Tibial nerve (tissue), 4 donors: Measurements from ENCODE around the gene STAT6. TPM values are rescaled to one million over a fixed set of nuclear protein-coding genes. Genes with fewer than 3 reads are reported as not detected.

Source experiments
- DNase-seq, 2 donors: peaks; one replicate each; pipeline ENCODE4 v3.0.0-alpha.2; 2019; ENCODE audit warnings: low spot score in 2 of 2
- H3K27ac ChIP-seq, 4 donors: fragments of 200-600 bp; sonication (generic) in 3 of 4; one replicate each; pipeline ENCODE4 v1.5.1; 2017 to 2019; ENCODE audit warnings: mild to moderate bottlenecking in 1 of 4
- H3K27me3 ChIP-seq, 2 donors: fragments of 200-600 bp; sonication (generic) in 1 of 2; one replicate each; pipeline versions ENCODE4 v1.5.1 to v1.6.0; 2017 to 2019
- H3K36me3 ChIP-seq, 3 donors: fragments of 200-600 bp; sonication (generic); one replicate each; pipeline ENCODE4 v1.5.1; 2018 to 2019
- H3K4me1 ChIP-seq, 4 donors: fragments of 200-600 bp; sonication (generic) in 3 of 4; one replicate each; pipeline ENCODE4 v1.5.1; 2017 to 2019
- H3K4me3 ChIP-seq, 4 donors: fragments of 200-600 bp; sonication (generic) in 3 of 4; one replicate each; pipeline ENCODE4 v1.5.1; 2017 to 2019; ENCODE audit warnings: mild to moderate bottlenecking in 1 of 4, moderate library complexity in 1 of 4
- H3K9me3 ChIP-seq, 4 donors: fragments of 200-600 bp; sonication (generic) in 3 of 4; one replicate each; pipeline ENCODE4 v1.5.1; 2017 to 2019
- EP300 ChIP-seq, 2 donors: sonication (generic); formaldehyde crosslinking; IDR thresholded peaks; one replicate each; pipeline ENCODE4 v1.6.1; 2017; ENCODE audit warnings: antibody characterized with exemption in 2 of 2, mild to moderate bottlenecking in 1 of 2
- POLR2A ChIP-seq, 2 donors: fragments of 450-650 bp; IDR thresholded peaks; one replicate each; pipeline ENCODE4 v1.6.1; 2017; ENCODE audit warnings: antibody characterized with exemption in 2 of 2, mild to moderate bottlenecking in 2 of 2, moderate library complexity in 2 of 2
- WGBS, 2 donors: methylation state at CpG; one replicate each; pipeline ENCODE4 v1.1.5; 2018; 5-methylcytosine and 5-hydroxymethylcytosine counted together
- total RNA-seq, 4 donors: library from RNA; depleted of rRNA; stranded (reverse); fragments of >200 nt; gene quantifications; one replicate each; pipeline ENCODE4 v1.1.0, GENCODE V29; 2016
- TF ChIP-seq, protein P1 (sequence below), 5 experiments: fragments of 200-600 bp in 3 of 5; fragments of 450-650 bp in 2 of 5; sonication (generic) in 3 of 5; IDR thresholded peaks; one replicate each; pipeline ENCODE4 v1.5.1; 2016 to 2019; ENCODE audit warnings: antibody characterized with exemption in 5 of 5, mild to moderate bottlenecking in 3 of 5, moderate library complexity in 2 of 5

Gene STAT6
- total RNA-seq, 4 donors from 2014 or later = 140 to 247 (median 183) TPM

- Histone ChIP-seq H3K4me1 (peaks cover 0 to 91% (median 58%) of the 10 kb centered on the region in 4 donors), H3K9me3 (no peaks in the 10 kb centered on the region), H3K36me3 (peaks cover 0 to 66% (median 0%) of the 10 kb centered on the region in 3 donors), H3K27ac (peak overlapping the region in 2 of 4 donors; percentile 80 to 87), H3K4me3 (no peak overlapping the region), H3K27me3 (no peaks in the 10 kb centered on the region)
- no peak for TF ChIP-seq EP300 (IDR thresholded peaks at IDR 0.05)
- TF ChIP-seq, protein P1, sequence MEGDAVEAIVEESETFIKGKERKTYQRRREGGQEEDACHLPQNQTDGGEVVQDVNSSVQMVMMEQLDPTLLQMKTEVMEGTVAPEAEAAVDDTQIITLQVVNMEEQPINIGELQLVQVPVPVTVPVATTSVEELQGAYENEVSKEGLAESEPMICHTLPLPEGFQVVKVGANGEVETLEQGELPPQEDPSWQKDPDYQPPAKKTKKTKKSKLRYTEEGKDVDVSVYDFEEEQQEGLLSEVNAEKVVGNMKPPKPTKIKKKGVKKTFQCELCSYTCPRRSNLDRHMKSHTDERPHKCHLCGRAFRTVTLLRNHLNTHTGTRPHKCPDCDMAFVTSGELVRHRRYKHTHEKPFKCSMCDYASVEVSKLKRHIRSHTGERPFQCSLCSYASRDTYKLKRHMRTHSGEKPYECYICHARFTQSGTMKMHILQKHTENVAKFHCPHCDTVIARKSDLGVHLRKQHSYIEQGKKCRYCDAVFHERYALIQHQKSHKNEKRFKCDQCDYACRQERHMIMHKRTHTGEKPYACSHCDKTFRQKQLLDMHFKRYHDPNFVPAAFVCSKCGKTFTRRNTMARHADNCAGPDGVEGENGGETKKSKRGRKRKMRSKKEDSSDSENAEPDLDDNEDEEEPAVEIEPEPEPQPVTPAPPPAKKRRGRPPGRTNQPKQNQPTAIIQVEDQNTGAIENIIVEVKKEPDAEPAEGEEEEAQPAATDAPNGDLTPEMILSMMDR (IDR thresholded peaks at IDR 0.05) = no peak
- TF ChIP-seq POLR2A (IDR thresholded peaks at IDR 0.05) = no peak
- 80 to 90% methylated on average over 6 of the region's 6 CpGs for WGBS, 2 donors
- no peak for DNase-seq
Measured at GRCh38 chr12:57154076-57154475, 42.9 kb upstream of the STAT6 start.

DNA sequence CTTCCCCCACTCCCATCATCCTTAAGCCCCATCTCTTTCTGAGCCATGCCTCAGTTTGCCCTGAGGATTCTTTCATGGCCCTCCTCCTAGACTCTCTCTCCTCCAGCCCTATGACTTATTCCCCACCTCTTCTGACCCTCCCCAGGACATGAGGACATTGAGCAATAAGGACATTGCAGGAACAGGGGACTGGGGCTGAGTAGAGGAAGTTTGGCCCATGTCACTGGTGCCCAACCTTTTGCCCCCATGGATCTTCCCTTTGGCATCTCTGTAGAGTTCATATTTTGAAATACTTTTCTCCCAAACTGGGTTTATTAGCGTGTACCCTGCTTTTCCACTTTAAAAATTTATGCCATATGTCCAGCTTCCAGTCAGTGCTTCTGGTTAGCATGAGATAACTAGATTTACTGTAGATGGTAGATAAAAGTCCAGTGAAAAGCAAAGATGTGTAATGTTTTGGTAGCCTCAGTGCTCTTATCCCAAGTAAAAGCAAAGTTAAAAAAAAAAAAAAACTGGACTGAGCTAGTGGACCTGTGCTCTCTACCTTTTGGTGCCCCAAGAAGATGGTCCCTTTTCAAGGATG is 42.3 kb upstream of the STAT6 start:
- Histone ChIP-seq H3K27me3 (no peaks in the 10 kb centered on the region), H3K36me3 (peaks cover 0 to 61% (median 0%) of the 10 kb centered on the region in 3 donors), H3K4me1 (peaks cover 0 to 91% (median 56%) of the 10 kb centered on the region in 4 donors), H3K9me3 (no peaks in the 10 kb centered on the region), H3K4me3 (no peak overlapping the region), H3K27ac (peak overlapping the region in 3 of 4 donors; percentile 73 to 87 (median 80))
- WGBS, 2 donors = 81 to 86% methylated on average over 1 of the region's 1 CpG
- DNase-seq = no peak
- TF ChIP-seq EP300 (IDR thresholded peaks at IDR 0.05) (peak in 1 of 2 donors; percentile 67), POLR2A (IDR thresholded peaks at IDR 0.05) (no peak)
- TF ChIP-seq, protein P1 (IDR thresholded peaks at IDR 0.05) = no peak

DNA sequence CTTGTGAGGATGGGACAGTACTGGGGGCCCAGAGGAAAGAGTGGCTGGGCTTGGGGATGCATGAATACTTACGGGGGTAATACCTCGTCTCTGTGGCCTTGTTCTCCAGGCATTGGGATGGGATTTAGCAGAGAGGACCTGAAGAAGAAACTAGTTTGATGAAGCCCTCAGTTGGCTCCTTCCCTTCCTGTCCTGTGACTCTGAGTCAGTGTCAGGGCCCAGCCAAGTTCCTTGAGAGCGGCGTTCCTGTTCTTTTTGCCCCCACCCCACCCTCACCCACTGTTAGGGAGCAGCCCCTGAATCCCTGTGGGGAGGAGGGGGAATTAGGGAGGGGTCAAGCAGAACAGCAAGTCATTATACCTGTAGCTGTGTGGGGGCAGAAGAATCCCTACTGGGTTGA is 41.5 kb upstream of the STAT6 start:
- 41 to 55% methylated on average over 4 of the region's 4 CpGs for WGBS, 2 donors
- H3K27ac ChIP-seq = peak overlapping the region; percentile 48 to 87 (median 76)
- no peak overlapping the region for H3K4me3 ChIP-seq
- TF ChIP-seq, protein P1 (IDR thresholded peaks at IDR 0.05) = no peak
- TF ChIP-seq POLR2A (IDR thresholded peaks at IDR 0.05) (no peak), EP300 (IDR thresholded peaks at IDR 0.05) (peak in 1 of 2 donors; percentile 58)
- H3K4me1 ChIP-seq = peaks cover 0 to 91% (median 58%) of the 10 kb centered on the region in 4 donors
- no peaks in the 10 kb centered on the region for H3K9me3 ChIP-seq
- no peaks in the 10 kb centered on the region for H3K27me3 ChIP-seq
- H3K36me3 ChIP-seq = peaks cover 0 to 55% (median 0%) of the 10 kb centered on the region in 3 donors
- peak; percentile 51 to 78 for DNase-seq

GRCh38 chr12:57151741-57152630 is 40.8 kb upstream of the STAT6 start:
- Histone ChIP-seq H3K27me3 (no peaks in the 10 kb centered on the region), H3K36me3 (peaks cover 0 to 54% (median 0%) of the 10 kb centered on the region in 3 donors), H3K4me3 (no peak overlapping the region), H3K9me3 (no peaks in the 10 kb centered on the region), H3K27ac (peak overlapping the region; percentile 48 to 87 (median 76)), H3K4me1 (peaks cover 0 to 91% (median 65%) of the 10 kb centered on the region in 4 donors)
- TF ChIP-seq, protein P1 (IDR thresholded peaks at IDR 0.05) = no peak
- TF ChIP-seq EP300 (IDR thresholded peaks at IDR 0.05) = peak in 1 of 2 donors; percentile 66
- 55 to 58% methylated on average over 17 of the region's 17 CpGs for WGBS, 2 donors
- DNase-seq = peak; percentile 69 to 71
